ENCODE results near the gene POLL. TPM values are rescaled to one million over a fixed set of nuclear protein-coding genes. Genes with fewer than 3 reads are reported as not detected.

The POLL gene
- total RNA-seq, 4 donors from 2014 or later: 11.8 to 31.6 (median 17.6) TPM

DNA sequence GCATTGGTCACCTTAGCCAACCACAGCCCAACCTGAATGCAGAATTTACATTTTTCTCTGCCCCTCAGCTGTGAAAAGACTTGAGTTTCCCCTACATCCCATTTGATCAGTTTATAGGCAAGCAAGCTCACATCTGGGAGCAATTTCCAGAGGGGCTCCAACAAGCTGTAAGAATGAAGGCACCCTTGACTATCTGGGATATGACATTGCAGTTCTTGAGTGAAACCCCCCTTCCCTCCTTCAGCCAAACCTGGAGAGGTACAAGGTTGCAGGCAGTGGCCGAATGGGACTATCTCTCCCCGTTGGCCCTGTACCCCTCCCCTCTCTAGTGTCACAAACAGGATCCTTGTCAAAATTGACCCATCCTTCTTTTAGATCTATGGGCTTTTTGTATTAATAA is 30.5 kb downstream of the POLL start:
- H3K27ac ChIP-seq: no peak overlapping the region
- H3K4me3 ChIP-seq: no peak overlapping the region
- no peak for TF ChIP-seq POLR2A (IDR thresholded peaks at IDR 0.05)
- TF ChIP-seq, protein P1, sequence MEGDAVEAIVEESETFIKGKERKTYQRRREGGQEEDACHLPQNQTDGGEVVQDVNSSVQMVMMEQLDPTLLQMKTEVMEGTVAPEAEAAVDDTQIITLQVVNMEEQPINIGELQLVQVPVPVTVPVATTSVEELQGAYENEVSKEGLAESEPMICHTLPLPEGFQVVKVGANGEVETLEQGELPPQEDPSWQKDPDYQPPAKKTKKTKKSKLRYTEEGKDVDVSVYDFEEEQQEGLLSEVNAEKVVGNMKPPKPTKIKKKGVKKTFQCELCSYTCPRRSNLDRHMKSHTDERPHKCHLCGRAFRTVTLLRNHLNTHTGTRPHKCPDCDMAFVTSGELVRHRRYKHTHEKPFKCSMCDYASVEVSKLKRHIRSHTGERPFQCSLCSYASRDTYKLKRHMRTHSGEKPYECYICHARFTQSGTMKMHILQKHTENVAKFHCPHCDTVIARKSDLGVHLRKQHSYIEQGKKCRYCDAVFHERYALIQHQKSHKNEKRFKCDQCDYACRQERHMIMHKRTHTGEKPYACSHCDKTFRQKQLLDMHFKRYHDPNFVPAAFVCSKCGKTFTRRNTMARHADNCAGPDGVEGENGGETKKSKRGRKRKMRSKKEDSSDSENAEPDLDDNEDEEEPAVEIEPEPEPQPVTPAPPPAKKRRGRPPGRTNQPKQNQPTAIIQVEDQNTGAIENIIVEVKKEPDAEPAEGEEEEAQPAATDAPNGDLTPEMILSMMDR (IDR thresholded peaks at IDR 0.05): no peak
- H3K9me3 ChIP-seq: no peaks in the 10 kb centered on the region
- no peak for DNase-seq
- no peaks in the 10 kb centered on the region for H3K4me1 ChIP-seq
- no peaks in the 10 kb centered on the region for H3K27me3 ChIP-seq
- intact Hi-C loops (cut with DNase I; ENCODE audit: low total_unique reads): no loop called here
- no peaks in the 10 kb centered on the region for H3K36me3 ChIP-seq

- intact Hi-C loops (cut with DNase I; ENCODE audit: low total_unique reads): no loop called here
- no peak for DNase-seq
- TF ChIP-seq, protein P1 (IDR thresholded peaks at IDR 0.05): no peak
- TF ChIP-seq POLR2A (IDR thresholded peaks at IDR 0.05): no peak
- H3K27ac ChIP-seq: no peak overlapping the region
- H3K4me1 ChIP-seq: peaks cover 0 to 4% of the 10 kb centered on the region in 2 donors
- H3K4me3 ChIP-seq: no peak overlapping the region
- no peaks in the 10 kb centered on the region for H3K27me3 ChIP-seq
- no peaks in the 10 kb centered on the region for H3K36me3 ChIP-seq
- H3K9me3 ChIP-seq: no peaks in the 10 kb centered on the region
Measured at GRCh38 chr10:101552442-101552841, 35.6 kb downstream of the POLL start.

GRCh38 chr10:101550965-101551364 is 37.1 kb downstream of the POLL start:
- DNase-seq: no peak
- peaks cover 0 to 4% of the 10 kb centered on the region in 2 donors for H3K4me1 ChIP-seq
- H3K27me3 ChIP-seq: no peaks in the 10 kb centered on the region
- no peak overlapping the region for H3K4me3 ChIP-seq
- no peak overlapping the region for H3K27ac ChIP-seq
- TF ChIP-seq, protein P1 (IDR thresholded peaks at IDR 0.05): no peak
- no peak for TF ChIP-seq POLR2A (IDR thresholded peaks at IDR 0.05)
- H3K9me3 ChIP-seq: no peaks in the 10 kb centered on the region
- H3K36me3 ChIP-seq: no peaks in the 10 kb centered on the region
- intact Hi-C loops (cut with DNase I; ENCODE audit: low total_unique reads): no loop called here

GRCh38 chr10:101545898-101546297 is 42.2 kb downstream of the POLL start:
- no peaks in the 10 kb centered on the region for H3K36me3 ChIP-seq
- H3K4me1 ChIP-seq: peaks cover 0 to 4% of the 10 kb centered on the region in 2 donors
- DNase-seq: no peak
- H3K27ac ChIP-seq: no peak overlapping the region
- intact Hi-C loops (cut with DNase I; ENCODE audit: low total_unique reads): no loop called here
- H3K9me3 ChIP-seq: no peaks in the 10 kb centered on the region
- H3K4me3 ChIP-seq: no peak overlapping the region
- TF ChIP-seq POLR2A (IDR thresholded peaks at IDR 0.05): no peak
- TF ChIP-seq, protein P1 (IDR thresholded peaks at IDR 0.05): no peak
- H3K27me3 ChIP-seq: no peaks in the 10 kb centered on the region

DNA sequence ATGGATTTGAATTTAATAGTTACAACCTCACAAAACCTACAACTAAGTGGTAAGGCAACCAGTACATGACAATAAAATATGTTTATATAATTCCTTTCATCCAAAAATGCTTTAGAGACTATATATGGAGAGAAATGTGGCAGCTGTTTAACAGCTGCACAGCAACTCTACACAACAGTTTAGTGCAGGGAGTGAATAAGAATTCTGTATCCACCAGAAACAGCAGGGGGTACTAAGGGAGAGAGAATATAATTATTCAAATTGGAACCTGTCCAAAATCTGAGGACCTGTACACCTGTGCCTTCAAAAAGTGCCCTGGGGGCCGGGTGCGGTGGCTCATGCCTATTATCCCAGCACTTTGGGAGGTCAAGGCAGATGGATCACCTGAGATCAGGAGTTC is 49.6 kb downstream of the POLL start:
- DNase-seq: no peak
- H3K4me1 ChIP-seq: no peaks in the 10 kb centered on the region
- no peaks in the 10 kb centered on the region for H3K9me3 ChIP-seq
- TF ChIP-seq, protein P1 (IDR thresholded peaks at IDR 0.05): no peak
- no peak for TF ChIP-seq POLR2A (IDR thresholded peaks at IDR 0.05)
- H3K4me3 ChIP-seq: no peak overlapping the region
- no peaks in the 10 kb centered on the region for H3K27me3 ChIP-seq
- H3K27ac ChIP-seq: no peak overlapping the region
- H3K36me3 ChIP-seq: no peaks in the 10 kb centered on the region
- intact Hi-C loops (cut with DNase I; ENCODE audit: low total_unique reads): no loop called here
